Stomach (tissue), 4 donors: ENCODE results near the gene FUNDC1.
"Not testable (repeated sequence)": the region's sequence is repeated elsewhere in the genome, so short reads cannot be mapped to it uniquely, and the experiment has no call there.

Source experiments
- CTCF ChIP-seq, 7 experiments: fragments of 450-650 bp in 4 of 7; fragments of 200-600 bp in 3 of 7; sonication (generic) in 3 of 7; IDR thresholded peaks; one replicate each; pipeline ENCODE4 v1.5.1; 2016 to 2019; ENCODE audit warnings: antibody characterized with exemption in 7 of 7, control low read depth in 2 of 7, mild to moderate bottlenecking in 1 of 7
- POLR2A ChIP-seq, 4 donors: fragments of 450-650 bp; IDR thresholded peaks; one replicate each; pipeline ENCODE4 v1.6.1; 2016; ENCODE audit warnings: antibody characterized with exemption in 4 of 4, control low read depth in 2 of 4, mild to moderate bottlenecking in 1 of 4, moderate library complexity in 1 of 4

GRCh38 chrX:44561896-44562295, 19.2 kb upstream of the FUNDC1 start:
- not testable (repeated sequence) for TF ChIP-seq CTCF, POLR2A (IDR thresholded peaks at IDR 0.05)
